Fibroblast of lung (primary cell): ENCODE data around the gene PSMC3. TPM values are rescaled to one million over a fixed set of nuclear protein-coding genes. Genes with fewer than 3 reads are reported as not detected.

Experiments
- DNase-seq, 2 donors: peaks; one replicate each; pipeline versions ENCODE4 v3.0.0 to v3.0.0-alpha.2; 2010; ENCODE audit warnings: low read depth in 2 of 2
- H2AFZ ChIP-seq: 2 replicates; pipeline ENCODE4 v1.5.1; 2012; ENCODE audit warnings: low read length, control low read depth, inconsistent platforms
- H3K27ac ChIP-seq: 2 replicates; pipeline ENCODE4 v1.5.1; 2011; ENCODE audit warnings: low read length, control low read depth; ENCODE audit not compliant: insufficient read depth
- H3K27me3 ChIP-seq: 2 replicates; pipeline ENCODE4 v1.5.1; 2011; ENCODE audit warnings: mild to moderate bottlenecking, low read length; ENCODE audit not compliant: control insufficient read depth, insufficient read depth
- H3K36me3 ChIP-seq: 2 replicates; pipeline ENCODE4 v1.5.1; 2011; ENCODE audit warnings: low read length; ENCODE audit not compliant: control insufficient read depth, insufficient read depth
- H3K4me1 ChIP-seq: 2 replicates; pipeline ENCODE4 v1.5.1; 2011; ENCODE audit warnings: low read length; ENCODE audit not compliant: control insufficient read depth, insufficient read depth; ENCODE audit errors: extremely low read depth
- H3K4me2 ChIP-seq: 2 replicates; pipeline ENCODE4 v1.5.1; 2011; ENCODE audit warnings: low read length, control low read depth; ENCODE audit not compliant: insufficient read depth; ENCODE audit errors: extremely low read depth
- H3K4me3 ChIP-seq, 4 experiments: fragments of 200-600 bp in 1 of 4; sonication (generic) in 1 of 4; replicated peaks in 1 of 4; 2 replicates each; pipeline ENCODE4 v1.5.1; 2011 to 2016; ENCODE audit warnings: low read length in 4 of 4, low read depth in 3 of 4, mild to moderate bottlenecking in 3 of 4, control low read depth in 2 of 4, inconsistent platforms in 1 of 4, mixed read lengths in 1 of 4; ENCODE audit not compliant: insufficient read depth in 1 of 4; ENCODE audit errors: control extremely low read depth in 1 of 4
- H3K79me2 ChIP-seq: 2 replicates; pipeline ENCODE4 v1.5.1; 2012; ENCODE audit warnings: mild to moderate bottlenecking, low read length, inconsistent platforms; ENCODE audit not compliant: control insufficient read depth, insufficient read depth
- H3K9ac ChIP-seq: 2 replicates; pipeline ENCODE4 v1.5.1; 2011; ENCODE audit warnings: mild to moderate bottlenecking, low read length, control low read depth; ENCODE audit not compliant: insufficient read depth
- H3K9me3 ChIP-seq: 2 replicates; pipeline ENCODE4 v1.5.1; 2012; ENCODE audit warnings: low read depth, low read length; ENCODE audit not compliant: control insufficient read depth, insufficient read depth
- H4K20me1 ChIP-seq: 2 replicates; pipeline ENCODE4 v1.5.1; 2011; ENCODE audit warnings: low read length; ENCODE audit not compliant: control insufficient read depth, insufficient read depth; ENCODE audit errors: extremely low read depth
- EZH2 ChIP-seq: IDR thresholded peaks from 2 replicates; pipeline ENCODE4 v1.5.1; 2012; ENCODE audit warnings: low read length, control low read depth, mild to moderate bottlenecking; ENCODE audit errors: missing control alignments
- polyA plus RNA-seq, 2 donors: library from polyadenylated mRNA; depleted of rRNA in 1 of 2; stranded (reverse) in 1 of 2; unstranded in 1 of 2; fragments of >200 nt; gene quantifications; 2 replicates each; pipeline ENCODE4 v1.2.1, GENCODE V29; 2011 to 2012; ENCODE audit warnings: missing spikeins in 1 of 2
- total RNA-seq: library from RNA; depleted of rRNA; stranded (reverse); fragments of >200 nt; gene quantifications from 2 replicates; pipeline ENCODE4 v1.2.1, GENCODE V29; 2014
- TF ChIP-seq, protein P1 (sequence below), 2 donors: IDR thresholded peaks in 1 of 2; conservative IDR thresholded peaks in 1 of 2; 1 replicate in 1 of 2; 2 replicates in 1 of 2; pipeline ENCODE4 v1.5.1; 2011 to 2012; ENCODE audit warnings: low read length in 2 of 2, control low read depth in 1 of 2, inconsistent platforms in 1 of 2, low read depth in 1 of 2, mild to moderate bottlenecking in 1 of 2

PSMC3 gene
- total and polyA plus RNA-seq, 2 donors (not counting 1 experiment from before 2014, with no cell fraction given), result 107 to 294 TPM

DNA sequence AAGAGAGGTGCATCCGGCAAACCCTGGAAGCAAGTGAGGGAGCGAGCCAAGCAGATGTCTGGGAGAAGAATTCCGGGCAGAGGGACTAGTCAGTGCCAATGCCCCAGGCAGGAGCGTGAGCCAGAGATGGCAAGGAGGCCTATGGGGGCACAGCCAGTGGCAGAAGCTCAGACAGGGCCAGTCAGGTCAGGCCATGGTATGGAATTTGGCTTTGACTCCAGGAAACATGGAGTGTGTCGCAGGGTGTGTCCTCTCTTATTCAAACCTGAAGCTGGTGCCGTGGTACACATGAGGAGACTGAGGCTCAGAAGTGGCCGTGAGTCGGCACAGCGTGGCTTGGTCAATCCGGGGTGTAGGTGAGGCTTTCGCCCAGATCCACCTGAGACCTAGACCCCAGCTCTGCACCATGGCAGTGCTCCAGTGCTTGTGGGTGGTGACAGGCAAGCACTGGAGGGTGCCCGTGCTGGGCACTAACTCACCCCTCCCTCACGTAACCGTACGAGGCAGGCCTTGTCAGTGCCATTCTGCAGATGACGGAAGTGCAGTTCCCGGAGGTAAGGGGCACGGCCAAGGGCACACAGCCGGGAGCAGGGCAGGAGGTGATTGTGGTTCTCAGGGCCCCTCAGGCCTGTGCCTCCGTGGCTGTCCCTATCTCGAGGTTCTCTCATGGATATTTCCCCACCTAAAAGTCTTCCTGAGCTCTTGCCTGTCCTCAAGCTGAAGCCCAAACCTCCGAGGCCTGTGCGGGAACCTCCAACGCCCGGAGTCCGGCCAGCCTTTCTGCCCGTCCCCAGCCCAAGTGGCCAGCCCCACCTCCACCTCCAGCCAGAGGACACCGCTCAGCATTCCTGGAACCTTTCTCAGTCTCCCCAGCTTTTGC is 37.3 kb downstream of the PSMC3 start:
- H3K4me1 ChIP-seq, result peaks cover 4% of the 10 kb centered on the region
- no peak for TF ChIP-seq EZH2
- no peak overlapping the region for H3K4me3 ChIP-seq
- H4K20me1 ChIP-seq, result no peaks in the 10 kb centered on the region
- H3K27me3 ChIP-seq, result no peaks in the 10 kb centered on the region
- no peak overlapping the region for H3K27ac ChIP-seq
- DNase-seq, result no peak
- H3K9ac ChIP-seq, result no peak overlapping the region
- no peak overlapping the region for H3K4me2 ChIP-seq
- H2AFZ ChIP-seq, result no peak overlapping the region
- no peaks in the 10 kb centered on the region for H3K9me3 ChIP-seq
- H3K36me3 ChIP-seq, result no peaks in the 10 kb centered on the region
- no peaks in the 10 kb centered on the region for H3K79me2 ChIP-seq

DNA sequence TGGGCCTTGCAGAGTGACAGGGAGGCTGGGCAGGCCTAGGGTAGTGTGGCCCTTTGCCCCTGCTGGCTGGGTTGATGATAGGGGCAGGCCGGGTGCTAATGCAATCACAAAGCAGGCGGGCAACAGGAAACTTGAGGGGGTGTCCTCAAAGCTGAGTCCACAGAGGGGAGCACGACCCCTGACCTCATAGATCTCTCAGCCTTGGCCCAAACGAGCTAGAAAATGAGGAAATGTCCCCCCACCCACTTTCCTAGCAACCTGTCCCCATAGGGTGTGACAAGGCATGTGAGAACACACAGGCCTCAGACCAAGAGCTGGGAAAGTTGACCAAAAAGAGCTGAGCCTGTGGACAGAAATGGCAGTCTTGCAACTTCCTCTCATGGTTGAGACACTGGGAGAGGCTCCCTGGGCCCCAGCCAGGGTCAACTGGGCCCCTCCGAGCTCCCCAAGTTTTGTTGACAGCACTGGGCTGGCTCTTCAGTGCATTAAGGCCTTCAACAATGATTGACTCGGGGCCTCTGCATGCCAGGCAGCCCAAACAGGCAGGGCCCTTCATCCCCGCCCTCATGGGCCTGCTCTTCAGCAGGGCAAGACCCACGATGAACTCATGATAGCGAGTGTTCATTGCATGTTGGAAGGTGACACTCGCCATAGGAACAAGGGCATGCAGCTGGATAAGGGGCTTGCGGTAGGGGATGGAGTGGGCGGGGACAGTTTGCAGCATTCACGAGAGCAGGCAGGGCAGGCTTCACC is 38.1 kb downstream of the PSMC3 start:
- H3K36me3 ChIP-seq, result no peaks in the 10 kb centered on the region
- H3K4me1 ChIP-seq, result no peaks in the 10 kb centered on the region
- no peak overlapping the region for H2AFZ ChIP-seq
- no peaks in the 10 kb centered on the region for H3K9me3 ChIP-seq
- H3K4me2 ChIP-seq, result no peak overlapping the region
- no peak overlapping the region for H3K27ac ChIP-seq
- H3K9ac ChIP-seq, result no peak overlapping the region
- no peak for TF ChIP-seq EZH2
- TF ChIP-seq, protein P1, sequence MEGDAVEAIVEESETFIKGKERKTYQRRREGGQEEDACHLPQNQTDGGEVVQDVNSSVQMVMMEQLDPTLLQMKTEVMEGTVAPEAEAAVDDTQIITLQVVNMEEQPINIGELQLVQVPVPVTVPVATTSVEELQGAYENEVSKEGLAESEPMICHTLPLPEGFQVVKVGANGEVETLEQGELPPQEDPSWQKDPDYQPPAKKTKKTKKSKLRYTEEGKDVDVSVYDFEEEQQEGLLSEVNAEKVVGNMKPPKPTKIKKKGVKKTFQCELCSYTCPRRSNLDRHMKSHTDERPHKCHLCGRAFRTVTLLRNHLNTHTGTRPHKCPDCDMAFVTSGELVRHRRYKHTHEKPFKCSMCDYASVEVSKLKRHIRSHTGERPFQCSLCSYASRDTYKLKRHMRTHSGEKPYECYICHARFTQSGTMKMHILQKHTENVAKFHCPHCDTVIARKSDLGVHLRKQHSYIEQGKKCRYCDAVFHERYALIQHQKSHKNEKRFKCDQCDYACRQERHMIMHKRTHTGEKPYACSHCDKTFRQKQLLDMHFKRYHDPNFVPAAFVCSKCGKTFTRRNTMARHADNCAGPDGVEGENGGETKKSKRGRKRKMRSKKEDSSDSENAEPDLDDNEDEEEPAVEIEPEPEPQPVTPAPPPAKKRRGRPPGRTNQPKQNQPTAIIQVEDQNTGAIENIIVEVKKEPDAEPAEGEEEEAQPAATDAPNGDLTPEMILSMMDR (conservative IDR thresholded peaks at IDR 0.05 in 1 of 2, IDR thresholded peaks at IDR 0.05 in 1 of 2; ENCODE audit: low read depth in 1 of 2, low read length in 2 of 2), result no peak
- H3K4me3 ChIP-seq, result no peak overlapping the region
- no peaks in the 10 kb centered on the region for H4K20me1 ChIP-seq
- no peak for DNase-seq
- no peaks in the 10 kb centered on the region for H3K27me3 ChIP-seq
- H3K79me2 ChIP-seq, result no peaks in the 10 kb centered on the region

DNA sequence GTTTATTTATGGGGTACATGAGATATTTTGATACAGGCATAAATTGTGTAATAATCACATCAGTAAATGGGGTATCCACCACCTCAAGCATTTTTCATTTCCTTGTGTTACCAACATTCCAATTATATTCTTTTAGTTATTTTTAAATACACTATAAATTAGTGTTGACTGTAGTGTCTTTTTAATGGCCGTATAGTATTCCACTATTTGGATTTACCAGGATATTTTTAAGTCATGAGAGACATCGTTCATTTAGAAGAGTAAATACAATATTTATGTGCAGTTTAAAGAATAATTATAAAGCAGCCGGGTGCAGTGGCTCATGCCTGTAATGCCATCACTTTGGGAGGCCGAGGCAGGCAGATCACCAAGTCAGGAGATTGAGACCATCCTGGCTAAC is 41.7 kb downstream of the PSMC3 start:
- Histone ChIP-seq H4K20me1 (no peaks in the 10 kb centered on the region), H3K4me2 (no peak overlapping the region), H3K4me1 (no peaks in the 10 kb centered on the region), H3K9me3 (no peaks in the 10 kb centered on the region), H3K27me3 (no peaks in the 10 kb centered on the region), H3K4me3 (no peak overlapping the region), H3K36me3 (no peaks in the 10 kb centered on the region), H3K27ac (no peak overlapping the region), H3K79me2 (no peaks in the 10 kb centered on the region), H2AFZ (no peak overlapping the region), H3K9ac (no peak overlapping the region)
- no peak for DNase-seq
- TF ChIP-seq, protein P1 (conservative IDR thresholded peaks at IDR 0.05 in 1 of 2, IDR thresholded peaks at IDR 0.05 in 1 of 2; ENCODE audit: low read depth in 1 of 2, low read length in 2 of 2), result no peak
- TF ChIP-seq EZH2, result no peak
